ENCODE measurements around the gene FZD2. TPM values are rescaled to one million over a fixed set of nuclear protein-coding genes. Genes with fewer than 3 reads are reported as not detected.

The FZD2 gene
- total and polyA plus RNA-seq, 9 of the 15 experiments (the other 6 are each of a cell fraction or from before 2014, with no cell fraction given), result 0.03 to 4.5 (median 1.1) TPM; not detected in 1

GRCh38 chr17:44543905-44544523 is 13.3 kb upstream of the FZD2 start (continued):
- peak; percentile 20; the same call in 1 of the 2 replicates for TF ChIP-seq JUND (IDR thresholded peaks at IDR 0.05; ENCODE audit: borderline replicate concordance, low read depth, low read length)
- no peak; the same call in 2 of the 3 replicates for TF ChIP-seq JUND (tag; IDR thresholded peaks at IDR 0.05; ENCODE audit: borderline replicate concordance, low read depth, low read length)
- peak; percentile 75 for TF ChIP-seq MEIS2 (IDR thresholded peaks at IDR 0.05; ENCODE audit: partially characterized antibody)
- TF ChIP-seq ZNF311 (CRISPR knock-in tag; IDR thresholded peaks at IDR 0.05), result no peak
- no peak for TF ChIP-seq GTF2A2 (tag; IDR thresholded peaks at IDR 0.05)
- TF ChIP-seq POU5F1 (IDR thresholded peaks at IDR 0.05; ENCODE audit: borderline replicate concordance, low read depth, low read length, partially characterized antibody), result no peak
- no peak for TF ChIP-seq COPS2 (conservative IDR thresholded peaks at IDR 0.05)

- WGBS (ENCODE audit: insufficient coverage, low coverage, missing lambda C conversion rate), result 11% methylated on average over 4 of the region's 4 CpGs
- Histone ChIP-seq H2AFZ (ENCODE audit: low read depth, low read length) (peak overlapping the region; percentile 77), H3K9me1 (ENCODE audit: control insufficient read depth, insufficient read depth, low read length) (peaks cover 7% of the 10 kb centered on the region), H3K4me2 (ENCODE audit: insufficient read depth, low read length) (peak overlapping the region; percentile 23), H3K4me3 (no peak overlapping the region), H3K9me3 (replicated peaks; ENCODE audit: control insufficient read depth, insufficient read depth, low read depth, low read length) (no peaks in the 10 kb centered on the region), H3K27ac (ENCODE audit: extremely low read depth, low read depth, low read length) (peak overlapping the region; percentile 43; the same call in 2 of the 3 replicates), H3K79me2 (ENCODE audit: control insufficient read depth, insufficient read depth, low read length) (no peaks in the 10 kb centered on the region), H4K20me1 (replicated peaks; ENCODE audit: control insufficient read depth, insufficient read depth, low read length) (no peaks in the 10 kb centered on the region), H3K27me3 (ENCODE audit: control insufficient read depth in 2 of 2, insufficient read depth in 2 of 2, low read length in 2 of 2) (no peaks in the 10 kb centered on the region; a peak in 1 of 5 replicates), H3K4me1 (replicated peaks in 1 of 2; ENCODE audit: control insufficient read depth in 2 of 2, insufficient read depth in 2 of 2, low read length in 2 of 2) (peaks cover 7 to 27% of the 10 kb centered on the region in 2 experiments; a peak in 4 of 5 replicates), H3K36me3 (ENCODE audit: control insufficient read depth, insufficient read depth, low read length) (no peaks in the 10 kb centered on the region), H3K9ac (ENCODE audit: insufficient read depth in 1 of 2, low read depth in 2 of 2, low read length in 2 of 2) (no peak overlapping the region)
- intact Hi-C loops (cut with micrococcal nuclease) (no loop called here), in situ Hi-C loops (cut with MboI) (no loop called here)
- ATAC-seq (peak; percentile 76), FAIRE-seq (peak; percentile 86), DNase-seq (ENCODE audit: extremely low read depth in 1 of 4, low spot score in 3 of 4) (peak; percentile 43 to 66 (median 62))
- ChIA-PET POLR2A (interaction anchor here (0.6 to 1.4 kb wide), 7 partner anchors 10 to 579 kb away, joined by 3 to 6 read pairs (median 3); partner anchors contain the start of gene FZD2), CTCF (ENCODE audit: low intra/inter-chr PET ratio) (no interaction called here)
- no TSS peak for BruUV-seq (replicated peaks)
- TF ChIP-seq KDM1A (IDR thresholded peaks at IDR 0.05), result no peak
- TF ChIP-seq NFE2 (IDR thresholded peaks at IDR 0.05; ENCODE audit: low read depth), result peak; percentile 85
- 0 out of 2 replicates have a peak, but pooled peaks have one; percentile 17 for TF ChIP-seq MTA2 (IDR thresholded peaks at IDR 0.05; ENCODE audit: low read depth)
- TF ChIP-seq FOXP1 (CRISPR knock-in tag; IDR thresholded peaks at IDR 0.05), result no peak
- no peak for TF ChIP-seq ZBED1 (IDR thresholded peaks at IDR 0.05)
- no peak for TF ChIP-seq MEF2A (IDR thresholded peaks at IDR 0.05; ENCODE audit: control insufficient read depth, low read depth, low read length)
- no peak for TF ChIP-seq XRCC5 (IDR thresholded peaks at IDR 0.05; ENCODE audit: low read depth, low read length)
- TF ChIP-seq ELF2 (CRISPR knock-in tag; IDR thresholded peaks at IDR 0.05), result no peak
- TF ChIP-seq CTCFL (IDR thresholded peaks at IDR 0.05; ENCODE audit: borderline replicate concordance, insufficient read depth, low read depth, low read length, poor library complexity, severe bottlenecking), result no peak
- TF ChIP-seq NEUROD1 (IDR thresholded peaks at IDR 0.05; ENCODE audit: borderline replicate concordance, low read depth, low read length, partially characterized antibody), result peak; percentile 12
- no peak for TF ChIP-seq PHB2 (IDR thresholded peaks at IDR 0.05; ENCODE audit: low read depth)
- TF ChIP-seq RBFOX2 (IDR thresholded peaks at IDR 0.05; ENCODE audit: low read depth, low read length), result no peak
These were observed 10.3 kb upstream of the FZD2 start for GRCh38 chr17:44546671-44547606.

Data from K562 (cell line).